ENCODE measurements around the gene SORCS2.

The SORCS2 gene

GRCh38 chr4:7166981-7167700 is 25.2 kb upstream of the SORCS2 start:
- no peak for TF ChIP-seq CTCF (IDR thresholded peaks at IDR 0.05; ENCODE audit: extremely low read depth, insufficient read depth, missing control alignments)
- no peak for DNase-seq (ENCODE audit: low spot score)
- in situ Hi-C loops (cut with MboI; ENCODE audit: low pct_unique_long_range_greater_than_20kb, low sequenced_read_pairs, unreplicated experiment): no loop called here

GRCh38 chr4:7167706-7168105 is 24.6 kb upstream of the SORCS2 start:
- no peak for DNase-seq (ENCODE audit: low spot score)
- in situ Hi-C loops (cut with MboI; ENCODE audit: low pct_unique_long_range_greater_than_20kb, low sequenced_read_pairs, unreplicated experiment): no loop called here

GRCh38 chr4:7168106-7168505 is 24.2 kb upstream of the SORCS2 start:
- no peak for TF ChIP-seq CTCF (IDR thresholded peaks at IDR 0.05; ENCODE audit: extremely low read depth, insufficient read depth, missing control alignments)
- in situ Hi-C loops (cut with MboI; ENCODE audit: low pct_unique_long_range_greater_than_20kb, low sequenced_read_pairs, unreplicated experiment): no loop called here
- no peak for DNase-seq (ENCODE audit: low spot score)

More at GRCh38 chr4:7167706-7168105, 24.6 kb upstream of the SORCS2 start:
- TF ChIP-seq CTCF (IDR thresholded peaks at IDR 0.05; ENCODE audit: extremely low read depth, insufficient read depth, missing control alignments): no peak

GRCh38 chr4:7169134-7169533 is 23.2 kb upstream of the SORCS2 start:
- in situ Hi-C loops (cut with MboI; ENCODE audit: low pct_unique_long_range_greater_than_20kb, low sequenced_read_pairs, unreplicated experiment): no loop called here
- DNase-seq (ENCODE audit: low spot score): no peak
- no peak for TF ChIP-seq CTCF (IDR thresholded peaks at IDR 0.05; ENCODE audit: extremely low read depth, insufficient read depth, missing control alignments)

GRCh38 chr4:7170012-7170411 is 22.3 kb upstream of the SORCS2 start:
- no peak for TF ChIP-seq CTCF (IDR thresholded peaks at IDR 0.05; ENCODE audit: extremely low read depth, insufficient read depth, missing control alignments)
- no peak for DNase-seq (ENCODE audit: low spot score)
- in situ Hi-C loops (cut with MboI; ENCODE audit: low pct_unique_long_range_greater_than_20kb, low sequenced_read_pairs, unreplicated experiment): no loop called here

GRCh38 chr4:7171191-7171900 is 21.0 kb upstream of the SORCS2 start:
- DNase-seq (ENCODE audit: low spot score): no peak
- TF ChIP-seq CTCF (IDR thresholded peaks at IDR 0.05; ENCODE audit: extremely low read depth, insufficient read depth, missing control alignments): no peak
- in situ Hi-C loops (cut with MboI; ENCODE audit: low pct_unique_long_range_greater_than_20kb, low sequenced_read_pairs, unreplicated experiment): no loop called here
